ENCODE data around the gene TRAPPC4.
"Not testable (repeated sequence)": the region's sequence is repeated elsewhere in the genome, so short reads cannot be mapped to it uniquely, and the experiment has no call there.

TRAPPC4 gene, protein sequence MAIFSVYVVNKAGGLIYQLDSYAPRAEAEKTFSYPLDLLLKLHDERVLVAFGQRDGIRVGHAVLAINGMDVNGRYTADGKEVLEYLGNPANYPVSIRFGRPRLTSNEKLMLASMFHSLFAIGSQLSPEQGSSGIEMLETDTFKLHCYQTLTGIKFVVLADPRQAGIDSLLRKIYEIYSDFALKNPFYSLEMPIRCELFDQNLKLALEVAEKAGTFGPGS

DNA sequence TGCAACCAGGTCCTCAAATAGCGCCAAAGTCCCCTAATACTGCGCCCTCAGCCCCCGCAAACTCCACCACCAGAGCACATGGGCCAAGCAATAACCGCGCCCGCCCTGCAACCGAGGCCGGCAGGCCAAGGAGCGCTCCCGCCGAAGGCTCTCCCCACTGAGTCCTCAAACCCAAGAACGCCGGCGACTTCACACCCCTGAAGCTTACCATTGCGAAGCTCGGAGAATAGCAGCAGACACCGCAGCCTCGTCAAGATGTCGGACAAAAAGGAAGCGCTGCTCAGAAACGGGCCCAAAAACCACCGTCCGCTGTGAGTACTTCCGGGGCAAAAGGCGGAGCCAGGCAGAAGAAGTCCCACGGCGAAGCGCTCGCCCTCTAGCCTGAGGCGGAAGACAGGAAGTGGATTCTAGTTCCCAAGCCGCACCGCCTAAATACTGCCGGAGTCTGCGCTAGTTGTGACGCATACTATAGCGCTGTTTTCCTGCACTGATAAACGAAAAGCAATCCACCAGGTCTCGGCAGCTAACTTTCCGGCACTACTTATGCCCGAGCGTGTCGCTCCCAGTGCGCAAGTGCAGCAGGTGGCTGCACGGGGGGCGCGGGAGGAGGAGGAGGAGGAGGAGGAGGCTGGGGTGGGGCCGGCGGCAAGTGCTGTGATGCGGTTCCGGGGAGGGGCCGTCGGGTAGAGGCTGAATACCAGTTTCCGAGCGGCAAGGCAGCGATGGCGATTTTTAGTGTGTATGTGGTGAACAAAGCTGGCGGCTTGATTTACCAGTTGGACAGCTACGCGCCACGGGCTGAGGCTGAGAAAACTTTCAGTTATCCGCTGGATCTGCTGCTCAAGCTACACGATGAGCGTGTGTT lies at the start of gene TRAPPC4, which contains the start of gene RPS25:
Gene TRAPPC4, plus strand, starts transcription at position 693 of the 865 bp plus-strand sequence. Its CDS starts 30 bp downstream, at position 723.
Gene RPS25, minus strand, starts transcription at position 270 of the 865 bp plus-strand sequence. Its CDS starts 59 bp downstream, at position 211.
- DNase-seq (ENCODE audit: low spot score) = peak; percentile 95

DNA sequence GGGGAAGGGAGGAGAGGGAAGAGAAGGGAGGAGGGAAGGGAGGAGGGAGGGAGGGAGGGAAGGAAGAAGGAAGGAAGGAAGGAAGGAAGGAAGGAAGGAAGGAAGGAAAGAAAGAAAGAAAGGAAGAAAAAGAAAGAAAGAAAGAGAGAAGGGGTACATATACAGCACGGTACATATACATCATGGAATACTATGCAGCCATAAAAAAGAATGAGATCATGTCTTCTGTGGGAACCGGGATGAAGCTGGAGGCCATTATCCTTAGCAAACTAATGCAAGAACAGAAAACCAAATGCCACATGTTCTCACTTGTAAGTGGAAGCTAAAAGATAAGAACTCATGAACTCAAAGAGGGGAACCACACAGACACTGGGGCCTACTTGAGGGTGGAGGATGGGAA lies 49.1 kb upstream of the TRAPPC4 start:
- not testable (repeated sequence) for DNase-seq (ENCODE audit: low spot score)

DNA sequence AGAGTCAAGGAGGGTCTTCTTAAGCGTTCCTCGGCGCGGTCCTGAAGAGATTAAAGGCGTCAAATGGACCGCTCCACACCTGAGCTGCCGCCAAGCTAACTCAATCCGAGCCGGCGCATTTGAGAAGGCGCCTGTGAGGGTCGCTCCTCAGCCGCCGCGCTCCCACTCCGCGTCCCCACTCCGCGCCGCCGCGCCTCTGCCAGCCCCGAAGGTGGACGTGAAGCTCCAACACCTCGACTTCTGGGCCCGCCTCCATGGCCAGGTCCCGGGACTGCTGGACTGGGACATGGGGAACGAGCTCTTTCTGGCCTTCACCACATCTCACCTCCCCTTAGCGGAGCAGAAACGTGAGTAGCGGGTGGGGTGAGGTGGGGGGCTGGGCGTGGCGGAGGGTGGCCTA lies 46.9 kb upstream of the TRAPPC4 start, which contains the start of gene FOXR1:
Gene FOXR1, plus strand, starts transcription at position 116 of the 400 bp plus-strand sequence. Its CDS starts 171 bp downstream, at position 287.
- no peak for DNase-seq (ENCODE audit: low spot score)

DNA sequence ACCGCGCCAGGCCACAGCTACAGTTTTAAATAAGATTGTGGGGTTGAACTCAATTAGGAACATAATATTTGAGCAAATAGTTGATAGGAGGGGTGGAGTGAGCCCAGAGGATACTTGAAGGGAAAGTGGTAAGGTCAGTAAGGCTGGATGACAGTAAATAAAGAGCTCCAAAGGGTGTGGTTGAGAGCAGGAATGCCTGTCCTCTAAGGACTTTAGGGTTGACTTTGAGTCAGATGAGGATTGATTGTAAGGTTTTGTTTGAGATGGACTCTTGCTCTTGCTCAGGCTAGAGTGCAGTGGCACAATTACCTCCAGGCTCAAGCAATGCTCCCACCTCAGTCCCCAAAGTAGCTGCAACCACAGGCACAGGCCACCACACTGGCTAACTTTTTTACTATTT lies 44.6 kb upstream of the TRAPPC4 start:
- DNase-seq (ENCODE audit: low spot score) = no peak

DNA sequence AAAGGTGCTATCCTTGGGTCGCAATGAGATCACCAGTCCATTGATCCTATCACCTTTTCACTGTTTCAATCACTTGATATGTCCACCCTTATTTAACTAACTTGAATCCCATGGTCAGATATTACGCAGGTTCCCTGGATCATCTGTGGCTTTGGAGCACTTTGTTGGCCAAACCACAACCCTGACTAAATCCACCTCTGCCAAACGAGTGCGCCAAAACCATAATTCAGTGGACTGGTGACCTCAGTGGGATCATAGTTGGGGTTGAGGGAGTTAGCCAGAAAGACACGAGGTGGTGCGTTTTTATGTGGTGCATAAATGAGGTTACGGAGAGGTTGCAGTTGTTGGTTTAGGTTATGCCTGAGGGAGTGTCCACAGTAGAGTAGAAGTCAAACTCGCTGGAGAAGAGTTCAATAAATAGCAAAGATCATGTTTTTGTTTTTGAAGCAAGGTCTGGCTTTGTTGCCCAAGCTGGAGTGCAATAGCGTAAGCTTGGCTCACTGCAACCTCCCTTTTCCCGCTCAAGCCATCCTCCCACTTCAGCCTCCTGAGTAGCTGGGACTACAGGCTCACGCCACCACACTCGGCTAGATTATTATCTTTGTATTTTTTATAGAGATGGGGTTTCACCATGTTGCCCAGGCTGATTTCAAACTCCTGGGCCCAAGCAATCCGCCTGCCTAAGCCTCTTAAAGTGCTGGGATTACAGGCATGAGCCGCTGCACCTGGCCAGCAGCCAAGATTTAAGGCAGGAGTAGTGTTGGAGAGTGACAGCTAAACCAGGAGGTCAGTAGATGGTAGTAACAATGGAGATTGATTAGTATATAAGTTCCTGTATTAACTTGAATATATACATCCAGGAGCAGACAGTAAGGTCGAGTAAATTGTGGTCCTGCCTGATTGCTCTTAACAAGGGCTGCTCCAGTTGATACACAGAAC lies 42.5 kb upstream of the TRAPPC4 start:
- DNase-seq (ENCODE audit: low spot score) = no peak

DNA sequence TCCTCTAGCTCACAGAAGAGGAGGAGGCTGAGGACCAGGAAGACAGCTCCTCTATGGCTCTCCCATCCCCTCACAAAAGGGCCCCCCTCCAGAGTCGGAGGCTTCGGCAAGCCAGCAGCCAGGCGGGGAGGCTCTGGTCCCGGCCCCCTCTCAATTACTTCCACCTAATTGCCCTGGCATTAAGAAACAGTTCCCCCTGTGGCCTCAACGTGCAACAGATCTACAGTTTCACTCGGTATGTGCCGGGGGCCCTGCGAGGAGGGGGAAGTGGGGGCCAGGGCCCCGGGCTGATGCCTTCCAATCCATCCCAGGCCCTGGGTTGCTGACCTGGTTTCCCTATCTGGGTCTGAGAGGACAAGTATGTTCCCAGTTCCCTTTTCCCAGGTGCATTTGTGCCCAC lies 39.1 kb upstream of the TRAPPC4 start:
- peak; percentile 52 for DNase-seq (ENCODE audit: low spot score)

DNA sequence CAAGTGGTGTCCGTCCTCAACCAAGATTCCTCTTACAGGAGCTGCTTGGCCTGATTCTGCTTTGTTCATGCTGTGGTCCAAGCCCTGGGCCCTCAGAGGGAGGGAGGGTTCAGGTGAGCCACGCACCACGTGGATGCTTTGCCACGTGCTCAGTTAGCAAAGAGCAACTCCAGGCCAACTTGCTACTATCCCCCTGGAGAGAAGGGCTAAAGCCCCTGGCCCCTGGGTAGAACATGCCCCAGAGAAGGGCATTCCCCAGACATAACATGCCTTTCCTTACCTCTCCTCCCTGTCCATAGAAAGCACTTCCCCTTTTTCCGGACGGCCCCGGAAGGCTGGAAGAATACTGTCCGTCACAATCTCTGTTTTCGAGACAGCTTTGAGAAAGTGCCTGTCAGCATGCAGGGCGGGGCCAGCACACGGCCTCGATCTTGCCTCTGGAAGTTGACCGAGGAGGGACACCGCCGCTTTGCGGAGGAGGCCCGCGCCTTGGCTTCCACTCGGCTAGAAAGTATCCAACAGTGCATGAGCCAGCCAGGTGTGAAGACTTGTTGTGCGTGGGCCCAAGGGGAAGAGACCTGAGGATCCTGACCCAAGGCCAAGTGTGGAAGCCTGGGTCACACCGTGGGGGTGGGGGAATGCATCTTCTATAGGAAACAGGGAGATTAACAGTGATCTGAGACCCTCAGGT lies 38.2 kb upstream of the TRAPPC4 start:
- DNase-seq (ENCODE audit: low spot score) = no peak

DNA sequence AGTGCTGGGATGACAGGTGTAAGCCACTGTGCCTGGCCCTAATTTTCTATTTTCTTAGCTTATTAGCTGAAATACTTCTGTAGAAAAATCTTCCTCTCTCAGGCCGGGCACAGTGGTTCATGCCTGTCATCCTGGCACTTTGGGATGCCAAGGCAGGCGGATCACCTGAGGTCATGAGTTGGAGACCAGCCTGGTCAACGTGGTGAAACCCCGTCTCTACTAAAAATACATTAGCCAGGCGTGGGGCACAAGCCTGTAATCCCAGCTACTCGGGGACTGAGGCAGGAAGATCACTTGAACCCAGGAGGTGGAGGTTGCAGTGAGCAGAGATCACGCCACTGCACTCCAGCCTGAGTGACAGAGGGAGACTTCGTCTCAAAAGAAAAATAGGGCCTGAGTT lies 34.2 kb upstream of the TRAPPC4 start:
- not testable (repeated sequence) for DNase-seq (ENCODE audit: low spot score)

DNA sequence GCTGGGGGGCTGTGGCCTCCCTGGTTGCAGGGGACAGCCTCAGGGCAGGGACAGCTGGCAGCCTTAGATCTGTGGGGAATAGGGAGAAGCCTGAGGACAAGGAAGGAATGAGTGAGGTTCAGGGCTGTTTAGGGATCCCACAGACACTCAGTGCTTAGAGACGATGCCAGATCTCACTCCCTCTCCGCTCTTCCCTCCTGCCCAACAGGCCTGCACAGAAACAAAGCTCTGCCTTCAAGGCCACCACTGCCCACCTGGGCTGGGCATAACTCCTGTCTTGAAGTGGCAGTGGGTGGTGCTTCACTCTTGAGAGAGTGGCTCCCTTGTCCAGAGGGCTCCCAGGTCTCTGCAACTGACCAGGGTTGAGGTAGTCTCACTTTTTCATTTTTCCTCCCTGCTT lies 33.7 kb upstream of the TRAPPC4 start:
- no peak for DNase-seq (ENCODE audit: low spot score)

DNA sequence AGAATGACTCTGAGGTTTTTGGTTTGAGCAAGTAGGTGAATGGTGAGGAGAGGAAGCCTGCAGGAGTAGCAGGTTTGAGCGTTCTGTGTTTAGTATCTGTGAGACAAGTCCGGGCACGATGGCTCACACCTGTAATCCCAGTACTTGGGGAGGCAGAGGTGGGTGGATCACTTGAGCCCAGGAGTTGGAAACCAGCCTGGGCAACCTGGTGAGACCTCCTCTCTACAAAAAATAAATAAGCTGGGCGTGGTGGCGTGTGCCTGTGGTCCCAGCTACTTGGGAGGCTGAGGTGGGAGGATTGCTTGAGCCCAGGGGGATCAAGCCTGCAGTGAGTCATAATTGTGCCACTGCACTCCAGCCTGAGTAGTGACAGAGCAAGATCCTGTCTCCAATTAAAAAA lies 30.3 kb upstream of the TRAPPC4 start:
- no peak for DNase-seq (ENCODE audit: low spot score)

DNA sequence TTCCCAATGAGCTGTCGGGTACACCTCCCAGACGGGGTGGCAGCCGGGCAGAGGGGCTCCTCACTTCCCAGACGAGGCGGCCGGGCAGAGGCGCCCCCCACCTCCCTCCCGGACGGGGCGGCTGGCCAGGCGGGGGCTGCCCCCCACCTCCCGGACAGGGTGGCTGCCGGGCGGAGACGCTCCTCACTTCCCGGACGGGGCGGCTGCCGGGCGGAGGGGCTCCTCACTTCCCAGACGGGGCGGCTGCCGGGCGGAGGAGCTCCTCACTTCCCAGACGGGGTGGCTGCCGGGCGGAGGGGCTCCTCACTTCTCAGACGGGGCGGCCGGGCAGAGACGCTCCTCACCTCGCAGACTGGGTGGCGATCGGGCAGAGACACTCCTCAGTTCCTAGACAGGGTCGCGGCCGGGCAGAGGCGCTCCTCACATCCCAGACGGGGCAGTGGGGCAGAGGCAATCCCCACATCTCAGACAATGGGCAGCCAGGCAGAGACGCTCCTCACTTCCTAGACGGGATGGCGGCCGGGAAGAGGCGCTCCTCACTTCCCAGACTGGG lies 27.0 kb upstream of the TRAPPC4 start:
- DNase-seq (ENCODE audit: low spot score) = not testable (repeated sequence)

DNA sequence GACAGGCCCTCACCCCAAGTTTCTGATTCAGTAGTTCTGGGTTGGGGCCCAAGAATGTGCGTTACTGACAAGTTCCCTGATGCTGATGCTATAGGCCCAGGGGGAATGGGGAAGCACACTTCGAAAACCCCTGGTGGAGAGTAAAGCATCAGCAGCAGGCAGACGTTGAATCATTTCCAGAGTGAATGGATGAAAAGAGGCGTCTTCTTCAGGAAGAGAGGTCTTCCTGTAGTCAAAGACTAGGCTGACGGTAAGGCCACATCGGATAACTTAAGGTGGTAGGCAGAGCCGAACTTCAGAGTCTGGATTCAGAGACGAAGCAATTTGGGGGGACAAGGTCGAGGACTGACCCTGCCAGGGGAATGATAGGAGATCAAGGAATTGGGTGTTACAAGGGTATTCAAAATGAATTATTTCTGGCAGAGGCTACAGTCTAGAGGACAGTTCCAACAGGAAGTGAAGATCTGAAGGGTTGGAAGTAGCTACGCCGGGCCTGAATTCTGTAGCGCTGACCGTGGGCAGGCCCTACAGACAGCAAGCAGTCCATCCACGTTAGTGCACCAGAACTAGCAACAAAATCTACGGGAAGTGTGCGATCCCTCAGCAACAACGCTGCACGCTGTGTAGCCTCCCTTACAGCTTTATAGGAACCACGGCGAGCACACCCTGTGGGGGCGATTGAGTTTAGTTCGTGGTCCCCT lies 21.5 kb upstream of the TRAPPC4 start:
- no peak for DNase-seq (ENCODE audit: low spot score)

DNA sequence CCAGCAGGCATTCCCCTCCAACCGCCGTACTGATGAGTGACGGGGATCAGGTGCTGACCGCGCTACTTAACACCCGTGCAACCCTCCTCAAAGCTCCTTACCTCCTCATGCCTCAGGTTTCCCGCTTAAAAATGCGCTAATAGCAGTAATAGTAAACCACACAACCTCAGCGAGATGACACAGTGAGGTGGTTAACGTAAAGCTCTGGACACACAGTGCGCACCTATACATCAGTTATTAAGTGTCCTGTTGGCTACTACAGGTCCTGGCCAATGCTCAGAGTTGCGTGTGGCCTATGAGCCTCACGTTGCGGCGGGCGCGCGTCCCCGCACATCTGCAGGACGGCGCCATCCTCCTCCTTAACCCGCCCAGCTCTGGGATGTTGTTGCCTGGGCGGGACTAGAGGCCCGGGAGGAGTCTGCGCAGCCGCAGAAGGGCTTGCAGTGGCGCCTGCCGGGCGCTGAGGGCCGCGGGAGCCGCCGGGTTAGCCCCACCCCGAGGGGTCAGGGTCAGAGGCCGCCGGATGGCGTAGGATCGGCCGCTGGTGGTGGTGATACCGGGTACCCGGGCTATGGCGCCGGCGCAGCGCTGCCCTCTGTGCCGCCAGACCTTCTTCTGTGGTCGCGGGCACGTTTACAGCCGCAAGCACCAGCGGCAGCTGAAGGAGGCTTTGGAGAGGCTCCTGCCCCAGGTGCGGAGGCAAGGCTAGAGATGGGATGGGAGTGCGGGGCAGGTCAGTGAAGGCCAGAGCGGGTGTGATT lies 20.8 kb upstream of the TRAPPC4 start, which contains the start of gene CENATAC:
Gene CENATAC, plus strand, starts transcription at position 512 of the 761 bp plus-strand sequence. Its CDS starts 60 bp downstream, at position 572.
- peak; percentile 98 for DNase-seq (ENCODE audit: low spot score)

DNA sequence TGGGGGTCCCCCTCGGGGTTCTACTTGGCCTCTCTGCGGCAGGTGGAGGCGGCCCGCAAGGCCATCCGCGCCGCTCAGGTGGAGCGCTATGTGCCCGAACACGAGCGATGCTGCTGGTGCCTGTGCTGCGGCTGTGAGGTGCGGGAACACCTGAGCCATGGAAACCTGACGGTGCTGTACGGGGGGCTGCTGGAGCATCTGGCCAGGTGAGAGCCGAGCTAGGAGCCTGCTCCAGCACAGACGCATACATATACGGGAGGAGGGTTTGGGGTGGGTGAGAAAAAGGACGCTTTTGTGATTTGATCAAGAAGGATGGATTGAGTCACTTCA lies 20.2 kb upstream of the TRAPPC4 start:
- no peak for DNase-seq (ENCODE audit: low spot score)

DNA sequence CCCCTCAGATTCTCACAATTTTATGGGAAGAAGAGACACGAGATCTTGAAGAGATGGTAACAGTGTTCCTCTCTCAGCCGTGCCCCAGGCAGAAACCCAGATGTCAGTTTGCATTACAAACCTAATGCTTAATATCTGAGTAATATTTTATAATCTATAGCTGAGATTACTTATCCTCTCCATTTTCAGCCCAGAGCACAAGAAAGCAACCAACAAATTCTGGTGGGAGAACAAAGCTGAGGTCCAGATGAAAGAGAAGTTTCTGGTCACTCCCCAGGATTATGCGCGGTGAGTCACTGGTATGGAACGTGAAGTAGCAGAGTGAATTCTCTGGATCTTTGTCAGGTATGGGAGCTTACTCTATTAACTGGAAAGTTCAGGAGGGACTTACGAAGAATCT lies 19.7 kb upstream of the TRAPPC4 start:
- no peak for DNase-seq (ENCODE audit: low spot score)

DNA sequence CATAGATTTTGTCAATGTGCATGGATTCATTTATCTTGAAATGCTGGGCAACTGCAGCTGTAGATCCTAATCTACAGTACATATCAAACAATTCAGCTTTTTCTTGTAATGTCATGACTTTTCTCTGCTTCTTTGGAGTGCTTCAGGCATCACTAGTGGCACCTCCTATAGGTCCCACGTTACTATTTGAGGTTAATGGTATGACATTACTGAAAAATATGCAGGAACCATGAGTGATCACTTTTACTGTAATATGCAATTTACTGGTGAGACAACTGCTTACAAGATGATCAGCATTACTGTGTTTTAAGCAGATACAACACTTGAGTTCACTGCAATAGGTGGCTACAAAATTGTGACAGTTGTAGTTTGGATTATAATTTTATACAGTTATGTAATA lies 17.7 kb upstream of the TRAPPC4 start:
- DNase-seq (ENCODE audit: low spot score) = no peak

DNA sequence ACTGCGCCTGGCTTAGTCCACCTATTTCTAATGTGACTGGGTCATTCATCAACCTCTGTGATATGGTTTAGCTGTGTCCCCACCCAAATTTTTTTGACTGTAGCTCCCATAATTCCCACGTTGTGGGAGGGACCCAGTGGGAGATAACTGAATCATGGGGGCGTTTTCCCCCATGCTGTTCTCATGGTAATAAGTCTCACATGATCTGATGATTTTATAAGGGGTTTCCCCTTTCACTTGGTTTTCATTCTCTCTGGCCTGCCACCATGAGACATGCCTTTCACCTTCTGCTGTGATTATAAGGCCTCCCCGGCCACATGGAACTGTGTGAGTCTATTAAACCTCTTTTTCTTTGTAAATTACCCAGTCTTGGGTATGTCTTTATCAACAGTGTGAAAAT lies 11.9 kb upstream of the TRAPPC4 start:
- DNase-seq (ENCODE audit: low spot score) = no peak

DNA sequence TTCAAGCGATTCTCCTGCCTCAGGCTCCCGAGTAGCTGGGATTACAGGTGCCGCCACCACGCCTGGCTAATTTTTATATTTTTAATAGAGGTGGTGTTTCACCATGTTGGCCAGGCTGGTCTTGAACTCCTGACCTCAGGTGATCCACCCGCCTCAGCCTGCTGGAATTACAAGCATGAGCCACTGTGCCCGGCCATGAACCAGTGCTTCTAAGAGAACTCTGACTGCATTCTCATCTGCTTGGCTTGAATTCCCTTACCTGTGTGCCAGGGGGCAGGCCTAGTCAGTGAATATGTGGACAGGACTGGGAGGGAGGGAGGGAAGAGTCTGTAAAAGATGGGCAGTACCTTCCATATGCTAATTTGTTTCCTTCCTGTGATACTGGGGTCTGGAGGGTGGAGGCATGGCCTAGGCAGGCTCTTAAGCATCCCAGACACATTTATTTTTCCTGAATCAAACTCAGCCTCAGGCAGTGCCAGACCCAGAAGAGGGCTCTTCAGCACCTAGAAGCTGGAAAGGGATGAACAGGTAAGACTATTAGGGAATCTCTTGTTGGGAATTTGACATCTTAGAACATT lies 7.0 kb upstream of the TRAPPC4 start:
- DNase-seq (ENCODE audit: low spot score) = no peak

DNA sequence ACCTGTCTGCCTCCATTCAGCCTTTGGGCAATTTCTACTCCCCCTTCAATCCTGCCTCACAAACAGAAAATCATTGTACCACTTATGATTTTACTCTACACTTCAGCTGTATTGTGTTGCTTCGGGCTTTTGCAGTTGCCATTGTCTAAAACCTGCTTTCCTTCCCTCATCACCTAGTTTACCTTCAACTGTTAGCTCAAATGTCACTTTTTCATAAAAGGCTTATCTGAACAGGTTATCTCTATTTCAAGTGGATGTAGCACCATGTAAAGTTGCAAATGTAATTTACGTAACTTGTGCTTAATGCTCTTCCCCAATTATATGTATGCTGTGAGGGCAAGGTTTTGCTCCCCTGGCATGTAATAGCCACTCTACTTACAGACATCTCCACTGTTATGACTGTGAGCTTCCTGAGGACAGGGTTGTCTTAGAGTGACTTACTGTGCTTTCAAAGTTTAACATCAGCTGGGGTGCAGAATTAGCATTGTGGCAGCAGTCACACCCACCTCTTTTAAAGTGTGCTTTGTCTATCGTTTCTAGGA lies 5.9 kb upstream of the TRAPPC4 start:
- no peak for DNase-seq (ENCODE audit: low spot score)

All from ecto neural progenitor cell (in vitro differentiated cells).